Neural cell (in vitro differentiated cells): ENCODE data around the gene C1QTNF9.

ENCODE experiments used
- EZH2 ChIP-seq: fragments of 200-600, 300-800 bp; shearing (Covaris generic), sonication (generic); IDR thresholded peaks from 2 replicates; pipeline ENCODE4 v1.6.1; 2014; ENCODE audit warnings: antibody characterized with exemption, low read length, borderline replicate concordance, mild to moderate bottlenecking; ENCODE audit not compliant: insufficient read depth, poor library complexity, severe bottlenecking
- POLR2AphosphoS5 ChIP-seq: IDR thresholded peaks from 2 replicates; pipeline ENCODE4 v1.6.1; 2012
- RAD21 ChIP-seq: fragments of 450-650 bp; conservative IDR thresholded peaks from 2 replicates; pipeline ENCODE4 v1.6.1; 2014; ENCODE audit warnings: antibody characterized with exemption, mild to moderate bottlenecking, moderate library complexity
- TF ChIP-seq, protein P1 (sequence below): fragments of 450-650 bp; IDR thresholded peaks from 2 replicates; pipeline ENCODE4 v1.5.1; 2014; ENCODE audit warnings: antibody characterized with exemption, mild to moderate bottlenecking, moderate library complexity; ENCODE audit not compliant: poor library complexity, severe bottlenecking

DNA sequence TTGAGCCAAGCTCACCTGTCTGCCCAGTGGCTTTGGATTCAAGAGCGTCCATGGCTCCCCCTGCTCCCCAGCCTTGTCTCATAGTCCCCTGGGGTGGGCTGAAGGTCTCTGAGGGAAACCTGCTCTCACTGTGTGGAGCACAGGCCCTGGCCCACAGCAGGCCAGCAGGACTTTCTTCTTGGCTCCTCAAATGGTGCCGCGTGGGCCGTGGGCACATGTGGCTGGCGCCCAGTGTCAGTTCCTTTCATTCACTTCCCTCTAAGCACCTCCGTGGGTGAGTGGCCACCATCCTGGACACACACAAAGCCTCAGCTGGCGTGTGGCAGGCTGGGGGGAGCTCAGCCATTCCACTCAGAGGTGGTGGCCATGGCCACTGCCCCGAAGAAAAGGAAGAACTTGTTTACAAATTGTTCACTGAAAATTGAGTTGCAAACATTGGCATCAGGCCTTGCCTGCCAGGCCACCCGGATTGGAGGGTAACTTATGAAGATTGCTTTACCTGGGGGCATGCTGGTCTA, 53.1 kb downstream of the C1QTNF9 start:
- TF ChIP-seq POLR2AphosphoS5 (no peak), RAD21 (no peak), EZH2 (no peak)
- TF ChIP-seq, protein P1, sequence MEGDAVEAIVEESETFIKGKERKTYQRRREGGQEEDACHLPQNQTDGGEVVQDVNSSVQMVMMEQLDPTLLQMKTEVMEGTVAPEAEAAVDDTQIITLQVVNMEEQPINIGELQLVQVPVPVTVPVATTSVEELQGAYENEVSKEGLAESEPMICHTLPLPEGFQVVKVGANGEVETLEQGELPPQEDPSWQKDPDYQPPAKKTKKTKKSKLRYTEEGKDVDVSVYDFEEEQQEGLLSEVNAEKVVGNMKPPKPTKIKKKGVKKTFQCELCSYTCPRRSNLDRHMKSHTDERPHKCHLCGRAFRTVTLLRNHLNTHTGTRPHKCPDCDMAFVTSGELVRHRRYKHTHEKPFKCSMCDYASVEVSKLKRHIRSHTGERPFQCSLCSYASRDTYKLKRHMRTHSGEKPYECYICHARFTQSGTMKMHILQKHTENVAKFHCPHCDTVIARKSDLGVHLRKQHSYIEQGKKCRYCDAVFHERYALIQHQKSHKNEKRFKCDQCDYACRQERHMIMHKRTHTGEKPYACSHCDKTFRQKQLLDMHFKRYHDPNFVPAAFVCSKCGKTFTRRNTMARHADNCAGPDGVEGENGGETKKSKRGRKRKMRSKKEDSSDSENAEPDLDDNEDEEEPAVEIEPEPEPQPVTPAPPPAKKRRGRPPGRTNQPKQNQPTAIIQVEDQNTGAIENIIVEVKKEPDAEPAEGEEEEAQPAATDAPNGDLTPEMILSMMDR = no peak
